HG03135 (cell line): ENCODE measurements around the gene PLEKHA5.
"Not testable (repeated sequence)": the region's sequence is repeated elsewhere in the genome, so short reads cannot be mapped to it uniquely, and the experiment has no call there.

ENCODE experiments used
- ATAC-seq: cut with Tn5 transposase; IDR thresholded peaks from one replicate; pipeline ENCODE4 v1.9.1; 2021; ENCODE audit warnings: mild to moderate bottlenecking, moderate library complexity; ENCODE audit not compliant: unreplicated experiment

PLEKHA5 gene

GRCh38 chr12:19398376-19399363, 269.1 kb downstream of the PLEKHA5 start:
- ATAC-seq: no peak

- ATAC-seq: not testable (repeated sequence)
These were observed 271.2 kb downstream of the PLEKHA5 start for GRCh38 chr12:19400649-19401285.

GRCh38 chr12:19402211-19402610, 272.7 kb downstream of the PLEKHA5 start:
- no peak for ATAC-seq

GRCh38 chr12:19402743-19403431, 273.4 kb downstream of the PLEKHA5 start:
- no peak for ATAC-seq

GRCh38 chr12:19404242-19404880, 274.8 kb downstream of the PLEKHA5 start:
- ATAC-seq: no peak

GRCh38 chr12:19409376-19409775, 279.8 kb downstream of the PLEKHA5 start:
- no peak for ATAC-seq

- ATAC-seq: no peak
These were observed 280.7 kb downstream of the PLEKHA5 start for GRCh38 chr12:19410211-19410610.

- no peak for ATAC-seq
These were observed 281.2 kb downstream of the PLEKHA5 start for GRCh38 chr12:19410629-19411185.

- ATAC-seq: no peak
These were observed 282.0 kb downstream of the PLEKHA5 start for GRCh38 chr12:19411234-19412204.

- no peak for ATAC-seq
These were observed 283.3 kb downstream of the PLEKHA5 start for GRCh38 chr12:19412844-19413243.

- not testable (repeated sequence) for ATAC-seq
These were observed 284.0 kb downstream of the PLEKHA5 start for GRCh38 chr12:19413582-19413981.

GRCh38 chr12:19415563-19415962, 286.0 kb downstream of the PLEKHA5 start:
- ATAC-seq: no peak

GRCh38 chr12:19419086-19419485, 289.6 kb downstream of the PLEKHA5 start:
- no peak for ATAC-seq

- ATAC-seq: no peak
These were observed 292.2 kb downstream of the PLEKHA5 start for GRCh38 chr12:19421503-19422282.

- no peak for ATAC-seq
These were observed 293.8 kb downstream of the PLEKHA5 start for GRCh38 chr12:19423166-19423930.
